Keratinocyte (primary cell): ENCODE measurements around the gene CABP2. TPM values are rescaled to one million over a fixed set of nuclear protein-coding genes. Genes with fewer than 3 reads are reported as not detected.

Experiments
- DNase-seq: peaks from one replicate; pipeline ENCODE4 v3.0.0-alpha.2; 2011; ENCODE audit warnings: low read depth, missing footprints, low spot score
- FAIRE-seq: peaks from 2 replicates; lab custom pipeline; 2011; peaks lifted over from hg19 to GRCh38; lab: Jason Lieb, UNC
- H2AFZ ChIP-seq: 2 replicates; pipeline ENCODE4 v1.6.0; 2012; ENCODE audit warnings: low read length, control low read depth, inconsistent platforms; ENCODE audit not compliant: control insufficient read depth
- H3K27ac ChIP-seq: 2 replicates; pipeline ENCODE4 v1.5.1; 2011; ENCODE audit warnings: low read length; ENCODE audit not compliant: control insufficient read depth, insufficient read depth
- H3K27me3 ChIP-seq: 3 replicates; pipeline ENCODE4 v1.6.0; 2011; ENCODE audit warnings: low read length; ENCODE audit not compliant: control insufficient read depth, insufficient read depth; ENCODE audit errors: extremely low read depth
- H3K36me3 ChIP-seq, 2 experiments: 2 replicates in 1 of 2; 3 replicates in 1 of 2; pipeline ENCODE4 v1.5.1; 2011; ENCODE audit warnings: low read length in 2 of 2, mild to moderate bottlenecking in 1 of 2; ENCODE audit not compliant: control insufficient read depth in 2 of 2, insufficient read depth in 2 of 2; ENCODE audit errors: extremely low read depth in 1 of 2
- H3K4me1 ChIP-seq: 3 replicates; pipeline ENCODE4 v1.5.1; 2011; ENCODE audit warnings: low read length; ENCODE audit not compliant: control insufficient read depth, insufficient read depth; ENCODE audit errors: extremely low read depth
- H3K4me2 ChIP-seq: 3 replicates; pipeline ENCODE4 v1.6.0; 2011; ENCODE audit warnings: low read depth, low read length; ENCODE audit not compliant: control insufficient read depth, insufficient read depth; ENCODE audit errors: extremely low read depth
- H3K4me3 ChIP-seq, 3 experiments: fragments of 200-600 bp in 1 of 3; sonication (generic) in 1 of 3; 2 replicates in 2 of 3; 3 replicates in 1 of 3; pipeline ENCODE4 v1.5.1; 2011 to 2016; ENCODE audit warnings: low read length in 3 of 3, mild to moderate bottlenecking in 3 of 3, control low read depth in 2 of 3, inconsistent platforms in 1 of 3, low read depth in 1 of 3, mixed read lengths in 1 of 3, mixed run types in 1 of 3, moderate library complexity in 1 of 3; ENCODE audit not compliant: control insufficient read depth in 2 of 3, insufficient read depth in 2 of 3; ENCODE audit errors: extremely low read depth in 1 of 3
- H3K79me2 ChIP-seq: 2 replicates; pipeline ENCODE4 v1.6.0; 2012; ENCODE audit warnings: low read length; ENCODE audit not compliant: control insufficient read depth, insufficient read depth
- H3K9ac ChIP-seq: 3 replicates; pipeline ENCODE4 v1.6.0; 2011; ENCODE audit warnings: low read length; ENCODE audit not compliant: control insufficient read depth, insufficient read depth; ENCODE audit errors: extremely low read depth
- H3K9me1 ChIP-seq: 3 replicates; pipeline ENCODE4 v1.6.0; 2011; ENCODE audit warnings: low read length; ENCODE audit not compliant: control insufficient read depth, insufficient read depth; ENCODE audit errors: extremely low read depth
- H3K9me3 ChIP-seq: 2 replicates; pipeline ENCODE4 v1.5.1; 2012; ENCODE audit warnings: low read depth, low read length; ENCODE audit not compliant: control insufficient read depth
- H4K20me1 ChIP-seq: 3 replicates; pipeline ENCODE4 v1.6.0; 2011; ENCODE audit warnings: low read length; ENCODE audit not compliant: control insufficient read depth, insufficient read depth; ENCODE audit errors: extremely low read depth
- CTCF ChIP-seq, 3 experiments: IDR thresholded peaks in 1 of 3; conservative IDR thresholded peaks in 1 of 3; optimal IDR thresholded peaks in 1 of 3; 2 replicates in 2 of 3; 3 replicates in 1 of 3; pipeline versions ENCODE3 to v1.5.1; 2011; ENCODE audit warnings: low read length in 3 of 3, mild to moderate bottlenecking in 3 of 3, moderate library complexity in 2 of 3, control low read depth in 1 of 3, inconsistent platforms in 1 of 3; ENCODE audit not compliant: insufficient read depth in 2 of 3; ENCODE audit errors: extremely low read depth in 1 of 3
- EZH2 ChIP-seq: IDR thresholded peaks from one replicate; pipeline ENCODE4 v1.6.1; 2012; ENCODE audit warnings: inconsistent platforms, mild to moderate bottlenecking, low read length, moderate library complexity
- dilution Hi-C: fragments of 300-500 bp; cut with MboI; formaldehyde crosslinking; loops from one replicate; pipeline ENCODE4 v1.7.0; 2020; ENCODE audit warnings: low sequenced_read_pairs; ENCODE audit not compliant: extremely low pct_ligation_motif_present
- polyA plus RNA-seq, 5 experiments: library from polyadenylated mRNA; depleted of rRNA in 3 of 5; stranded (reverse) in 3 of 5; stranded (forward) in 1 of 5; unstranded in 1 of 5; fragments of >200 nt; gene quantifications; 1 replicate in 1 of 5; 2 replicates in 3 of 5; 3 replicates in 1 of 5; pipeline versions ENCODE4 v1.2.1 to v1.2.3, GENCODE V29; 2011 to 2012; ENCODE audit warnings: missing spikeins in 2 of 5, low read depth in 1 of 5, low replicate concordance in 1 of 5

CABP2 gene
- polyA plus RNA-seq, 1 donor (not counting 4 experiments of a cell fraction or from before 2014, with no cell fraction given) = not detected

- dilution Hi-C loops = no loop called here
Measured at GRCh38 chr11:67534070-67534679, 10.9 kb upstream of the CABP2 start.

GRCh38 chr11:67532889-67533288 is 9.6 kb upstream of the CABP2 start:
- no peak overlapping the region for H3K4me2 ChIP-seq
- H2AFZ ChIP-seq = no peak overlapping the region
- H3K27ac ChIP-seq = no peak overlapping the region
- no peak overlapping the region for H3K9ac ChIP-seq
- DNase-seq = no peak
- H3K9me3 ChIP-seq = peaks cover 9% of the 10 kb centered on the region
- H4K20me1 ChIP-seq = no peaks in the 10 kb centered on the region
- H3K79me2 ChIP-seq = no peaks in the 10 kb centered on the region
- H3K9me1 ChIP-seq = no peaks in the 10 kb centered on the region
- no peak overlapping the region for H3K4me3 ChIP-seq
- no peaks in the 10 kb centered on the region for H3K4me1 ChIP-seq
- no peak for FAIRE-seq
- dilution Hi-C loops = no loop called here
- no peaks in the 10 kb centered on the region for H3K27me3 ChIP-seq
- H3K36me3 ChIP-seq = no peaks in the 10 kb centered on the region
- TF ChIP-seq CTCF (optimal IDR thresholded peaks at IDR 0.05 in 1 of 3, IDR thresholded peaks at IDR 0.05 in 1 of 3, conservative IDR thresholded peaks at IDR 0.05 in 1 of 3; ENCODE audit: extremely low read depth in 1 of 3, insufficient read depth in 2 of 3, low read length in 3 of 3) = no peak
- no peak for TF ChIP-seq EZH2

More at GRCh38 chr11:67534070-67534679, 10.9 kb upstream of the CABP2 start:
- no peaks in the 10 kb centered on the region for H4K20me1 ChIP-seq
- no peak overlapping the region for H3K27ac ChIP-seq
- H3K9ac ChIP-seq = no peak overlapping the region
- H3K4me1 ChIP-seq = no peaks in the 10 kb centered on the region
- FAIRE-seq (no peak), DNase-seq (no peak)
- peaks cover 9% of the 10 kb centered on the region for H3K9me3 ChIP-seq
- TF ChIP-seq EZH2 = no peak
- no peak for TF ChIP-seq CTCF (optimal IDR thresholded peaks at IDR 0.05 in 1 of 3, IDR thresholded peaks at IDR 0.05 in 1 of 3, conservative IDR thresholded peaks at IDR 0.05 in 1 of 3; ENCODE audit: extremely low read depth in 1 of 3, insufficient read depth in 2 of 3, low read length in 3 of 3)
- no peaks in the 10 kb centered on the region for H3K27me3 ChIP-seq
- no peak overlapping the region for H2AFZ ChIP-seq
- H3K36me3 ChIP-seq = no peaks in the 10 kb centered on the region
- no peak overlapping the region for H3K4me2 ChIP-seq
- H3K4me3 ChIP-seq = no peak overlapping the region
- no peaks in the 10 kb centered on the region for H3K9me1 ChIP-seq
- H3K79me2 ChIP-seq = no peaks in the 10 kb centered on the region
